Ovary (tissue), 3 donors: Measurements from ENCODE around the gene RABGAP1L.

Experiments
- EP300 ChIP-seq: sonication (generic); formaldehyde crosslinking; IDR thresholded peaks from one replicate; pipeline ENCODE4 v1.6.1; 2017; ENCODE audit warnings: antibody characterized with exemption
- POLR2A ChIP-seq: fragments of 450-650 bp; IDR thresholded peaks from one replicate; pipeline ENCODE4 v1.6.1; 2017; ENCODE audit warnings: antibody characterized with exemption, mild to moderate bottlenecking, moderate library complexity
- TF ChIP-seq, protein P1 (sequence below), 3 donors: fragments of 450-650 bp in 2 of 3; fragments of 200-600 bp in 1 of 3; IDR thresholded peaks; one replicate each; pipeline versions ENCODE4 v1.5.1 to v1.8.0; 2016 to 2022; ENCODE audit warnings: antibody characterized with exemption in 3 of 3, mild to moderate bottlenecking in 1 of 3
- donor health status: DM: no; HTN: no; CAD: no.

GRCh38 chr1:175003521-175003920 lies 844.2 kb downstream of the RABGAP1L start:
- TF ChIP-seq, protein P1, sequence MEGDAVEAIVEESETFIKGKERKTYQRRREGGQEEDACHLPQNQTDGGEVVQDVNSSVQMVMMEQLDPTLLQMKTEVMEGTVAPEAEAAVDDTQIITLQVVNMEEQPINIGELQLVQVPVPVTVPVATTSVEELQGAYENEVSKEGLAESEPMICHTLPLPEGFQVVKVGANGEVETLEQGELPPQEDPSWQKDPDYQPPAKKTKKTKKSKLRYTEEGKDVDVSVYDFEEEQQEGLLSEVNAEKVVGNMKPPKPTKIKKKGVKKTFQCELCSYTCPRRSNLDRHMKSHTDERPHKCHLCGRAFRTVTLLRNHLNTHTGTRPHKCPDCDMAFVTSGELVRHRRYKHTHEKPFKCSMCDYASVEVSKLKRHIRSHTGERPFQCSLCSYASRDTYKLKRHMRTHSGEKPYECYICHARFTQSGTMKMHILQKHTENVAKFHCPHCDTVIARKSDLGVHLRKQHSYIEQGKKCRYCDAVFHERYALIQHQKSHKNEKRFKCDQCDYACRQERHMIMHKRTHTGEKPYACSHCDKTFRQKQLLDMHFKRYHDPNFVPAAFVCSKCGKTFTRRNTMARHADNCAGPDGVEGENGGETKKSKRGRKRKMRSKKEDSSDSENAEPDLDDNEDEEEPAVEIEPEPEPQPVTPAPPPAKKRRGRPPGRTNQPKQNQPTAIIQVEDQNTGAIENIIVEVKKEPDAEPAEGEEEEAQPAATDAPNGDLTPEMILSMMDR (IDR thresholded peaks at IDR 0.05) = no peak
- TF ChIP-seq POLR2A (no peak), EP300 (no peak)
